Right lobe of liver (tissue), 4 donors: ENCODE measurements around the gene TERB2.
"Not testable (repeated sequence)": the region's sequence is repeated elsewhere in the genome, so short reads cannot be mapped to it uniquely, and the experiment has no call there.

Source experiments
- POLR2A ChIP-seq: fragments of 450-650 bp; IDR thresholded peaks from one replicate; pipeline ENCODE4 v1.6.1; 2017; ENCODE audit warnings: antibody characterized with exemption, mild to moderate bottlenecking
- TF ChIP-seq, protein P1 (sequence below), 4 donors: fragments of 200-600 bp in 3 of 4; fragments of 450-650 bp in 1 of 4; IDR thresholded peaks; one replicate each; pipeline versions ENCODE4 v1.5.1 to v1.8.0; 2016 to 2022; ENCODE audit warnings: antibody characterized with exemption in 4 of 4, mild to moderate bottlenecking in 2 of 4
- donor health status: DM: no; HTN: no; CAD: no.
- donor health status: DM: no; HTN: no; CAD: no.
- donor health status: DM: no; HTN: yes; CAD: no.

DNA sequence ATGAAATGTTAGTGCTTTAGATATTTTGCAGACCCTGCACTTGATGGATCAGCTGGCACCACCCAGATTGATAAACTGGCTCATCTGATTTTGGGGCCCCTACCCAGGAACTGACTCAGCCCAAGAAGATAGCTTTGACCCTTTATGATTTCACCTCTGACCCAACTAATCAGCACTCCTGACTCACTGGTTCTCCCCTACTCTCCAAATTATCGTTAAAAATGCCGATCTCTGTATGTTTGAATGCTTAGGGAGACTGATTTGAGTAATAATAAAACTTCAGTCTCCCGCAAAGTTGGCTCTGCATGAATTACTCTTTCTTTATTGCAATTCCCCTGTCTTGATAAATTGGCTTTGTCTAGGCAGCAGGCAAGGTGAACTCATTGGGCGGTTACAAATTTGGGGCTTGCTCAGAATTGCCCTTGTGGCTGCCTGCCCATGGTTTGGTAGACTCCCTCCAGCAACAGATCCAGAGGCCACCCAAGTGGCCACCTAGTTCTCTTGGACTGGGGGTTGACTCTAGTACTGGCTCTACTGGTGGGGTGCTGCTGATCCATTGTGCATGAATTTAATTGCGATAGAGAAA lies 48.2 kb downstream of the TERB2 start:
- TF ChIP-seq, protein P1, sequence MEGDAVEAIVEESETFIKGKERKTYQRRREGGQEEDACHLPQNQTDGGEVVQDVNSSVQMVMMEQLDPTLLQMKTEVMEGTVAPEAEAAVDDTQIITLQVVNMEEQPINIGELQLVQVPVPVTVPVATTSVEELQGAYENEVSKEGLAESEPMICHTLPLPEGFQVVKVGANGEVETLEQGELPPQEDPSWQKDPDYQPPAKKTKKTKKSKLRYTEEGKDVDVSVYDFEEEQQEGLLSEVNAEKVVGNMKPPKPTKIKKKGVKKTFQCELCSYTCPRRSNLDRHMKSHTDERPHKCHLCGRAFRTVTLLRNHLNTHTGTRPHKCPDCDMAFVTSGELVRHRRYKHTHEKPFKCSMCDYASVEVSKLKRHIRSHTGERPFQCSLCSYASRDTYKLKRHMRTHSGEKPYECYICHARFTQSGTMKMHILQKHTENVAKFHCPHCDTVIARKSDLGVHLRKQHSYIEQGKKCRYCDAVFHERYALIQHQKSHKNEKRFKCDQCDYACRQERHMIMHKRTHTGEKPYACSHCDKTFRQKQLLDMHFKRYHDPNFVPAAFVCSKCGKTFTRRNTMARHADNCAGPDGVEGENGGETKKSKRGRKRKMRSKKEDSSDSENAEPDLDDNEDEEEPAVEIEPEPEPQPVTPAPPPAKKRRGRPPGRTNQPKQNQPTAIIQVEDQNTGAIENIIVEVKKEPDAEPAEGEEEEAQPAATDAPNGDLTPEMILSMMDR (IDR thresholded peaks at IDR 0.05) = not testable (repeated sequence)
- not testable (repeated sequence) for TF ChIP-seq POLR2A
